Osteoblast (primary cell): Measurements from ENCODE around the gene BIN1. TPM values are rescaled to one million over a fixed set of nuclear protein-coding genes. Genes with fewer than 3 reads are reported as not detected.

Experiments used
- DNase-seq: peaks from one replicate; pipeline ENCODE4 v3.0.0; 2011; ENCODE audit warnings: low spot score, mixed read lengths; ENCODE audit not compliant: insufficient read length; ENCODE audit errors: missing footprints
- H2AFZ ChIP-seq: 2 replicates; pipeline ENCODE4 v1.6.0; 2011; ENCODE audit warnings: mild to moderate bottlenecking, low read length
- H3K27ac ChIP-seq: 2 replicates; pipeline ENCODE4 v1.5.1; 2011; ENCODE audit warnings: mild to moderate bottlenecking, low read depth, low read length, moderate library complexity
- H3K27me3 ChIP-seq: 2 replicates; pipeline ENCODE4 v1.6.0; 2012; ENCODE audit warnings: mild to moderate bottlenecking, control low read depth, inconsistent platforms, low read length, moderate library complexity; ENCODE audit not compliant: insufficient read depth
- H3K36me3 ChIP-seq: 2 replicates; pipeline ENCODE4 v1.5.1; 2011; ENCODE audit warnings: mild to moderate bottlenecking, low read length, control low read depth, moderate library complexity; ENCODE audit not compliant: insufficient read depth
- H3K4me1 ChIP-seq: 2 replicates; pipeline ENCODE4 v1.5.1; 2011; ENCODE audit warnings: mild to moderate bottlenecking, low read length, control low read depth, moderate library complexity; ENCODE audit not compliant: insufficient read depth
- H3K4me2 ChIP-seq: 2 replicates; pipeline ENCODE4 v1.6.0; 2011; ENCODE audit warnings: mild to moderate bottlenecking, low read length; ENCODE audit not compliant: insufficient read depth
- H3K4me3 ChIP-seq: fragments of 200-600 bp; sonication (generic); 3 replicates; pipeline ENCODE4 v1.5.1; 2012; ENCODE audit warnings: mild to moderate bottlenecking, low read length, inconsistent platforms; ENCODE audit not compliant: insufficient read depth
- H3K79me2 ChIP-seq: 2 replicates; pipeline ENCODE4 v1.6.0; 2012; ENCODE audit warnings: mild to moderate bottlenecking, low read length, control low read depth, inconsistent platforms; ENCODE audit not compliant: insufficient read depth
- H3K9me3 ChIP-seq: 2 replicates; pipeline ENCODE4 v1.5.1; 2011; ENCODE audit warnings: low read depth, low read length, control low read depth
- H4K20me1 ChIP-seq: 2 replicates; pipeline ENCODE4 v1.6.0; 2012; ENCODE audit warnings: mild to moderate bottlenecking, low read length, control low read depth; ENCODE audit not compliant: insufficient read depth
- CTCF ChIP-seq: IDR thresholded peaks from 2 replicates; pipeline ENCODE4 v1.5.1; 2011; ENCODE audit warnings: mild to moderate bottlenecking, low read depth, low read length, moderate library complexity; ENCODE audit errors: extremely low read depth
- total RNA-seq: library from RNA; depleted of rRNA; stranded (reverse); fragments of >200 nt; gene quantifications from 2 replicates; pipeline ENCODE4 v1.2.3, GENCODE V29; 2012

The BIN1 gene
- total RNA-seq, 1 donor = 85.4 TPM

DNA sequence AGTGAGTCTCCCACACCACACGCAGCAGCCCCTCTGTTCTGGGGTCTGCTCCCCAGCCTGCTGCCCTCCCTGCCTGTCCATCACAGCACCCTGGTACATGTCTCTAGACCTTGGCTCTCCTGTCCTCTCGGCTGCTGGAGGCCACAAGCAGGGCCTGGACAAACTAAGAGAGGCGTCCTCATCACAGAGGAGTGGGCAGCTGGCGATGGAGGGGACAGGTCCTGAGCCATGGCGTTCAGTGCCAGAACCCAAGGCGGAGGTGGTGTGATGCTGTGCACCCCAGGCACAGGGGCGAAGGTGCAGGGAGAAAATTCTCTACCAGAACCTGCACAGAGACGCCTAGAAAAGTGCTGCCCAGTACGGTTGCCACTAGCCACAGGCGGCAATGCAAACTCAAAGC is 47.4 kb downstream of the BIN1 start:
- no peak overlapping the region for H2AFZ ChIP-seq

GRCh38 chr2:127058954-127059252 is 48.1 kb downstream of the BIN1 start:
- Histone ChIP-seq H3K4me2 (no peak overlapping the region), H3K9me3 (no peaks in the 10 kb centered on the region), H3K27me3 (no peaks in the 10 kb centered on the region), H2AFZ (no peak overlapping the region), H4K20me1 (peaks cover 3% of the 10 kb centered on the region), H3K36me3 (peaks cover 17% of the 10 kb centered on the region), H3K27ac (no peak overlapping the region), H3K4me3 (no peak overlapping the region), H3K4me1 (no peaks in the 10 kb centered on the region), H3K79me2 (no peaks in the 10 kb centered on the region)
- no peak for TF ChIP-seq CTCF
- peak; percentile 56 for DNase-seq

More for the DNA sequence above, 47.4 kb downstream of the BIN1 start:
- H3K79me2 ChIP-seq = no peaks in the 10 kb centered on the region
- H4K20me1 ChIP-seq = peaks cover 3% of the 10 kb centered on the region
- H3K4me1 ChIP-seq = peaks cover 4% of the 10 kb centered on the region
- no peaks in the 10 kb centered on the region for H3K27me3 ChIP-seq
- peak; percentile 73 for DNase-seq
- H3K4me3 ChIP-seq = no peak overlapping the region
- H3K27ac ChIP-seq = no peak overlapping the region
- TF ChIP-seq CTCF = no peak
- no peaks in the 10 kb centered on the region for H3K9me3 ChIP-seq
- H3K4me2 ChIP-seq = no peak overlapping the region
- H3K36me3 ChIP-seq = peaks cover 17% of the 10 kb centered on the region

GRCh38 chr2:127058246-127058953 is 48.6 kb downstream of the BIN1 start:
- H4K20me1 ChIP-seq = no peaks in the 10 kb centered on the region
- no peak overlapping the region for H3K4me2 ChIP-seq
- no peaks in the 10 kb centered on the region for H3K4me1 ChIP-seq
- no peak overlapping the region for H3K27ac ChIP-seq
- no peak overlapping the region for H3K4me3 ChIP-seq
- H3K9me3 ChIP-seq = no peaks in the 10 kb centered on the region
- DNase-seq = peak; percentile 76
- no peaks in the 10 kb centered on the region for H3K27me3 ChIP-seq
- H3K36me3 ChIP-seq = peaks cover 18% of the 10 kb centered on the region
- TF ChIP-seq CTCF = no peak
- no peaks in the 10 kb centered on the region for H3K79me2 ChIP-seq
- H2AFZ ChIP-seq = no peak overlapping the region

DNA sequence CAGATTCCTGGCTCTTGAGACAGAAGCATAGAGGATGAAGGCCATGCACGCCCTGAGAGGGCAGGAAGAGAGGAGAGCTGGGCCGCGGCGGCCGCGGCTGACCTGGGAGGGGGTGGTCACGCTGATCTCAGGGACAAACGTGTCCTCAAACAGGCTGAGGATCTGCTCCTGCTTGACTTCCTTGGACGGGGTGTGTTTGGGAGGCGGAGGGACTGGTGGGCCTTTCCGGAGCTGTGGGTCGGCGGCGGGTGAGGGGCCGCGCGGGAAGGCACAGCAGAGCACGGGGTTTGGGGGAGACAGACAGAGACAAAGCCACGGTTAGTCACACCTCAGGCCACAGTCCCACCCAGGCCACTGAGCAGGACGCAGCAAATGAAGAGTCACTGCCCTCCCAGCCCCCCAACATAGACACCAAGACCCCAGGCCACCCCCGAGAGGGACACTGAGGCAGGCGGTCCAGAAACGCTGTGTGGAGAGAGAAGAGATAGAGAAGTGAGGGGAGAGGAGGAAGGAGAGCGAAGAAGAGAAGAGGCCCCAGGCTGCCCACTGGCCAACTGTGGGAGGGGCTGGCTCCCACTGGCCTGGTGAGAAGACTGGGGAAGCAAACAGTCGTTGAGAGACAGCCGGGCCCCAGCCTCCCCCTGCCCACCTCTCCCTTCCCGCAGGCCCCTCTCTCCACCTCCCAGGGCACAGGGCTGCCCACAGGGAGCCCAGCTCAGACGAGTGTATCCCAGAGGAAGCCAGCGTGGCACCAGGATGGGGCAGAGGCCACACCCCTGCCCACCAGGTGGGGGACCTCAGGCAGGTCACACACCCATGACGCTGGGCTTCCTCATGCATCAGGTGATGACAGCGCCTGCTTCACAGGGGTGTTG is 49.3 kb downstream of the BIN1 start:
- Histone ChIP-seq H4K20me1 (peaks cover 5% of the 10 kb centered on the region), H3K9me3 (no peaks in the 10 kb centered on the region), H3K27me3 (no peaks in the 10 kb centered on the region), H3K27ac (no peak overlapping the region), H3K79me2 (no peaks in the 10 kb centered on the region), H3K4me3 (no peak overlapping the region), H3K4me2 (no peak overlapping the region), H3K4me1 (no peaks in the 10 kb centered on the region), H3K36me3 (peaks cover 13% of the 10 kb centered on the region), H2AFZ (no peak overlapping the region)
- peak; percentile 83 for DNase-seq
- no peak for TF ChIP-seq CTCF
